Testis (tissue), 2 donors: Measurements from ENCODE around the gene TGFBRAP1.

ENCODE experiments used
- POLR2A ChIP-seq: fragments of 450-650 bp; IDR thresholded peaks from one replicate; pipeline ENCODE4 v1.6.1; 2017; ENCODE audit warnings: antibody characterized with exemption, mild to moderate bottlenecking, moderate library complexity
- TF ChIP-seq, protein P1 (sequence below), 3 experiments: fragments of 450-650 bp in 2 of 3; fragments of 200-600 bp in 1 of 3; sonication (generic) in 1 of 3; IDR thresholded peaks; one replicate each; pipeline ENCODE4 v1.5.1; 2016 to 2019; ENCODE audit warnings: antibody characterized with exemption in 3 of 3, mild to moderate bottlenecking in 2 of 3, moderate library complexity in 1 of 3

GRCh38 chr2:105297216-105297615 lies 32.3 kb downstream of the TGFBRAP1 start:
- TF ChIP-seq, protein P1, sequence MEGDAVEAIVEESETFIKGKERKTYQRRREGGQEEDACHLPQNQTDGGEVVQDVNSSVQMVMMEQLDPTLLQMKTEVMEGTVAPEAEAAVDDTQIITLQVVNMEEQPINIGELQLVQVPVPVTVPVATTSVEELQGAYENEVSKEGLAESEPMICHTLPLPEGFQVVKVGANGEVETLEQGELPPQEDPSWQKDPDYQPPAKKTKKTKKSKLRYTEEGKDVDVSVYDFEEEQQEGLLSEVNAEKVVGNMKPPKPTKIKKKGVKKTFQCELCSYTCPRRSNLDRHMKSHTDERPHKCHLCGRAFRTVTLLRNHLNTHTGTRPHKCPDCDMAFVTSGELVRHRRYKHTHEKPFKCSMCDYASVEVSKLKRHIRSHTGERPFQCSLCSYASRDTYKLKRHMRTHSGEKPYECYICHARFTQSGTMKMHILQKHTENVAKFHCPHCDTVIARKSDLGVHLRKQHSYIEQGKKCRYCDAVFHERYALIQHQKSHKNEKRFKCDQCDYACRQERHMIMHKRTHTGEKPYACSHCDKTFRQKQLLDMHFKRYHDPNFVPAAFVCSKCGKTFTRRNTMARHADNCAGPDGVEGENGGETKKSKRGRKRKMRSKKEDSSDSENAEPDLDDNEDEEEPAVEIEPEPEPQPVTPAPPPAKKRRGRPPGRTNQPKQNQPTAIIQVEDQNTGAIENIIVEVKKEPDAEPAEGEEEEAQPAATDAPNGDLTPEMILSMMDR (IDR thresholded peaks at IDR 0.05), result no peak
- TF ChIP-seq POLR2A, result no peak
